ENCODE data around the gene FADS2.

Gene FADS2

DNA sequence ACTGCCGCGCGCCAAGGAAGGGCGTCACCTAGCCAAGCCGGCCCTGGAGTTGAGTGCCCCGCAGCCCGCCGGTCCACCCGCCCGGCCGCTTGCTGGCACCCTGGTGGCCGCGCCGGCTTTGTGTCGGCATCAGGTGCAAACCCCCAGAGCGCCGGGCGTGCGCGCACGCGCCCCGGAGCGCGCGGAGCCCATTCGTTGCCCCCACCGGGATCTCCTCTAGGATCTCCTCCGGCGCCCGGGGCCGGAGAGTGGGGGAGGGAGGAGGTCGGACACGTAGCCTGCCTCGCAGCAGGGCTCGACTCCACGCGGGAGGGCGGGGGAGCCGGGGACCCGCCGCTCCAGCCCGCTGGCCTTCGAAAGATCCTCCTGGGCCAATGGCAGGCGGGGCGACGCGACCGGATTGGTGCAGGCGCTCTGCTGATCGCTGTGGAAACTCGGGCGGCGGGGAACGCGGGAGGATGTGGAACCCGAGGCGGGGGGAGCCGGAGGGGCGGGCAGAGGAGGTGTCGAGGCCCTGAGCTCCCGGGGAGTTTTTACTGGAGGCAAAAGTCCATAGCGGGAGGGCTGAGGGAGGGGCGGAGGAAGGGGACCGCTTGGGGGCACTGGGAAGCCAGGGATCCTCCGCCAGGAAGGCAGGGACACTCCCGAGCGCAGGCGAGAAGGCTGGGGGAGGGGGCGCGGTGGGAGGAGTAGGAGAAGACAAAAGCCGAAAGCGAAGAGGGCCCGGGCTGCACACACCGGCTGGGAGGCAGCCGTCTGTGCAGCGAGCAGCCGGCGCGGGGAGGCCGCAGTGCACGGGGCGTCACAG lies at the start of gene FADS2:
Gene FADS2, plus strand, starts transcription at position 730 of the 808 bp plus-strand sequence. CDS start 91 bp downstream, outside the sequence.
- DNase-seq: peak; percentile 68 to 97 (median 89)

DNA sequence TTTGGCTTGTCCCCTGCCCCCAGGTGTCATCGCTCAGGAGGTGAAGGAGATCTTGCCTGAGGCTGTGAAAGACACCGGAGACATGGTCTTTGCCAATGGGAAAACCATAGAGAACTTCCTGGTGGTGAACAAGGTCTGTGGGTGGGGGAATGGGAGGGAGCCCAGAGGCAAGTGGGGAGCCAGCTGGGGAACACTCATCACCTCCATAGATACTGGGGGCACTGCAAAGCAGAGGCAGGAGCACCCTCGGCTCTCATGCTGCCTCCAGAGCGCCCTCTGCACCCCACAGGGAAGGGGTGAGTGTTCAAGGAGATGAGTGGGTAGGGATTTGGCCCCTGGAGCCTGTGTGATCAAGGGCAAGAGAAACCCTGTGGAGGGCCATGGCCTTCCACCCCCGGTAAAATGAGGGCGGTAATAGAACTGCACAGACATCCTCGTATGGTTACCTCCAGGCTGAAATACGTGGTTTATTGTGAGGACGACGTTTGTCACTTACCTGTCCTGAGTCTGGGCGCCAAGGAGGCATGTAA lies 49.7 kb upstream of the FADS2 start:
- no peak for DNase-seq

GRCh38 chr11:61778920-61779650 lies 49.0 kb upstream of the FADS2 start:
- DNase-seq: no peak

DNA sequence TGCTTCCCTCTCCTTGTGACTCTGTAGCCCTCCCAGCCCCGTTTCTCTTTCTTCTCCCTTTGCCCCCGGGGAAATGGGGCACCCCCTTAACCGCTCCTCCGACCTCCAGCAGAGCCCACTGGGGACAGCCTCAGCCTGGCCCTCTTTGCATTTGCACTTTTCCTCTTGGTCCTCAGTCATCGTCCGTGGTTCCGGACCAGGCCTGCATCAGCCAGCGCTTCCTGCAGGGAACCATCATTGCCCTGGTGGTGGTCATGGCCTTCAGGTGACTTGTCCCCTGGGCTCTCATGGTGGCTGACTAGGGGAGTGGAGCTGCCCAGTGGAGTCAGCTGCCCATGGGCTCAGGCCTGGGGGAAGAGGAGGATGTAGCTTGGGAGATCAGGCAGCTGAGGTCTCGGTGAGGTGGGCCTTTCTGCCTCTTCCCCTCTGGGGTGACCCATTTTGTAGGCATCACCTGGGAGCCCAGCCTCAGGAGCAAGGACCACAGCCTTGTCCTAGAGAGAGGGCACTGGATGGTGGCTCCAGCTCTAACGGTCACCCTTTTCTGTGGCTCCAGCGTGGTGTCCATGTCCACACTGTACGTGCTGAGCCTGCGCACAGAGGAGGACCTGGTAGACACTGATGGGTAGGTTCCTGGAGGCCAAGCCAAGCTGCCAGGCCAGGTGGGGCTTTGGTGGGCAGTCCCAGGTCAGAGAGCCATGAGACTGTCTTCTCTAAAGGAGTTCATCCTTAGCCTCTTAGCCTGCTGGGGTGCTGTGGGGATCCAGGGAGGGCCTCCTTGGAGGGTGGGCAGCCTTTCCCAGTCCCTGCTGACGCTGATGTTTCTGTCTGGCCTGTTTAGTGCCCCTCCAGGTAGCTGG lies 48.2 kb upstream of the FADS2 start:
- no peak for DNase-seq

- DNase-seq: no peak
These were observed 47.4 kb upstream of the FADS2 start for GRCh38 chr11:61780581-61781162.

- DNase-seq: no peak
These were observed 46.5 kb upstream of the FADS2 start for GRCh38 chr11:61781585-61781984.

DNA sequence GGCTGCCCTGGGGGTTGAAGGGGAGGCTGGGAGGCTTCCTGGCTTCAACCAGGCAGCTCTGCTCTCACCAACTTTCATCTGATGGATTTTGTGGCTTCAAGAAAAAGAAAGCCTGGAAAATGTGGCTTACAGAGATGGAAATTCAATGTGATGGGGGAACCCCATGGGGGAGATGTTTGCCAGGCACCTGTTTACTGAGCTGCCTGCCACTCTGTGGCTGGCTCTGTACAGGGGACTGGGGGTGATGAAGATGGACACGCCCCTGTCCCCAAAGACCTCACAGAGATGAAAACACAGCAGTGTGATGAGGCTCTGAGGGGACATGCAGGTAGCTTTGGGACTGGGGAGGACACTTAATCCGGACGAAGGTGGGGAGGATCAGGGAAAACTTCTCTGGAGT lies 45.8 kb upstream of the FADS2 start:
- no peak for DNase-seq

DNA sequence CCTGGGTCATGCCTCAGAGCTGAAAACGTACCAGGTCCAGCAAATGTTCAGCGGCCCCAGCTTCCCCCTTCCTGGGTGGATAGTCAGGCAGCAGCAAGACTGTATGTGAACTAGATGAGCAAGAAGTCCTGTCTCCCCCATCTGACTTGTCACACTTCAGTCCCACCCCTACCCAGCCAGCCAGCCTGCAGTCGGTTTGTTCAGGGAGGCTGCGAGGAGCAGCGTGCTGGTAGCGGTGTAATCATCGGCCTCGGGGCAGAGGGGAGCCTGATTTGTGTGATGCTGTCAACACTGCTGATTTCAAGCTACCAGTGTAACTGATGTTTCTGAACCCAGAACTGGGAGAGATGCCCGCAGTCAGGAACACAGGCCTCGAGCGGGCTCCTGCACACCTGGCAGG lies 45.3 kb upstream of the FADS2 start:
- no peak for DNase-seq

DNA sequence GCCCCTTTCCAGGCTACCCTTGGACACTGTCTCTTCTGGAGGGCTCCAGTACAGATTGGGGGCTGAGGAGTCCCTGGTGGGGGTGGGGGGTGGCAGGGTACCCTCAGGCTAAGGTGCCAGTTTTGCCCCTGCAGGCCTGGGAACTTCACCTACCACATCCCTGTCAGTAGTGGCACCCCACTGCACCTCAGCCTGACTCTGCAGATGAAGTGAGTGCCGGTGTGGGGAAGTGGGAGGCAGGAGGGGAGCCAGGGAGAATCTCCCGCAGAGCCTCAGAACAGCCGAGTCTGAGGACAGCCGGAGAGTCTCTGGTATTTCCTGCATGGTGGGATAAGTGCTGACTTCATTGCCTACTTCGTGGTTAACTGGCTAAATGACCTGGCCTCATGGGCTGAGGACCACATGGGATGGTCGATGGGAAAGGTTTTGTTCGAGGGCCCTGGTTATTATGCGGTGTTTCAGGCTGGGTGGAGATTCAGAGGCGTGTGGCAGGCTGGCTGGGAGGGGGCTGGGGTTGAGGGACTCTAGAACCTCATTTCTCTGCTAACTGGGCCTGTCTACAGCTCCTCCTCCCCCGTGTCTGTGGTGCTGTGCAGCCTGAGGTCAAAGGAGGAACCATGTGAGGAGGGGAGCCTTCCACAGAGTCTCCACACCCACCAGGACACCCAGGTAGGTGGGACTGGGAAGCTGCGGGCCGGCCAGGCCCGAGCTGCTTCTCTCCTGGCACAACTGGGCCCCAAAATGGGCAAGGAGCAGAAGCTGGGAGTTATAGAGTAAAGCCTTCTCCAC lies 44.2 kb upstream of the FADS2 start:
- no peak for DNase-seq

DNA sequence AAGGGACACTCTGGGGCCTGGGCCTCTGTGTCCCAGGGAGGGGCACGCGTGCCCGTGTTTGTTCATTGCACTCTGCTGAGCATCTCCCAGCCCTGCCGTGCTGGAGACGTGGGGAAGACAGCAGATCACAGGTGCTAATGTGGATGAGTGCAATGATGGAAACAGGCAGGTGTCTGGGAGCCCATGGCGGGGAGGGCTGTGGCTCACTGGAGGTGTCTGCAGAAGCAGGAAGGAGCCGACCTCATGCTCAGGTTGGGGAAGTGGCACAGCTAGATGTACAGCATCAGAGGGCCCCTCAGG lies 43.6 kb upstream of the FADS2 start:
- no peak for DNase-seq

GRCh38 chr11:61785837-61786402 lies 42.2 kb upstream of the FADS2 start:
- no peak for DNase-seq

DNA sequence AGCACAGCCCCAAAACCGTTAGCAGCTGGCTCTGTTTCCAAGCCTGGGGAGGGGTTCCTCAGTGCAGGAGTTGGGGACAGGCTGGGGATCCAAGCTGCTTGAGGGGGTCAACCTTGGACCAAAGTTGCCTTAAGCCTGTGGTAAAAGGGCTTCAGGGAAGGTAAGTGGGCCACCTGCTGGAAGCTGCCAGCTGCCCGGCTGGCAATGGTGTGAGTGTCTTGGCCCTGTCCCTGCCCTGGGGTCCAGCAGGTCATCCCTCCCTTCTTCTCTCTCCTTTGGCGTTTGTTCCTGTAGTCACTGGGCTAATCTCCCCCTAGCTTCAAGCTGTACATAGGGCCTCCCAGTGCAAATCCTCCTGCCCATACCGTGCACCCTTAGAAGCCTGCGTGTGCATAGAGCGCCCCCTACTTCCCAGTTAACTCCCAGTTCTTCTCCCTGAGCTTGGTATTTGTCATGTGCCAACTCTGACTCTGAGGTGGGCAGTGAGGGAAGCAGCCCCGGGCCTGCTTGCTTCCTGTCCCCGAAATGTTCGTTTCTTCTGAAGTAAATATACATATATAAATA lies 40.1 kb upstream of the FADS2 start:
- peak in 43 of 56 donors; percentile 5 to 75 (median 51) for DNase-seq

DNA sequence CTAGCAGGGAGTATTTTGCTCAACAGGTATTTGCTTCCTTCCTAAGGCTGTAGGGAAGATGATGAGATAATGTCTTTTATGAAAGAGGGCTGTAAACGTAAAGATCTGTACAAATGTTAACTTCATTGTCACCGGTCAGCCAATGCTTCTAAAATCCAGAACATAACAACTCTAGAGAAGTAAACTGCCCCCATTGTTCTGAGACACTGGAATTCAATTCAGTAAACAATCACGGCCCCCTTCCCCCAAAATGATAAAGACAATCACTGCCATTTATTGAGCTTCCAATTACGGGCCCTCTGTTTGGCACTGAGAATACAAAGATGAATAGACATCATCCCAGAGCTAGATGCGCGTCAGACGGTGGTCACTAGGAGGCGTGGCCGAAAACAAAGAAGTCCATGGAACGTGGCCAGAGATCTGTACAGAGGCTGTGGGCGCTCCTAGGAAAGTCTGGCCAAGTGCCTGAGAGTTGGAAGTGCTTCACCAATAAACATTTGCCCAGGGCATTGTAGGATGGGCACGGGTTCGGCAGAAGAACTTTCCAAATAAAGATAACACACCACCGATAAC lies 36.3 kb upstream of the FADS2 start:
- DNase-seq: peak in 54 of 56 donors; percentile 28 to 95 (median 82)

DNA sequence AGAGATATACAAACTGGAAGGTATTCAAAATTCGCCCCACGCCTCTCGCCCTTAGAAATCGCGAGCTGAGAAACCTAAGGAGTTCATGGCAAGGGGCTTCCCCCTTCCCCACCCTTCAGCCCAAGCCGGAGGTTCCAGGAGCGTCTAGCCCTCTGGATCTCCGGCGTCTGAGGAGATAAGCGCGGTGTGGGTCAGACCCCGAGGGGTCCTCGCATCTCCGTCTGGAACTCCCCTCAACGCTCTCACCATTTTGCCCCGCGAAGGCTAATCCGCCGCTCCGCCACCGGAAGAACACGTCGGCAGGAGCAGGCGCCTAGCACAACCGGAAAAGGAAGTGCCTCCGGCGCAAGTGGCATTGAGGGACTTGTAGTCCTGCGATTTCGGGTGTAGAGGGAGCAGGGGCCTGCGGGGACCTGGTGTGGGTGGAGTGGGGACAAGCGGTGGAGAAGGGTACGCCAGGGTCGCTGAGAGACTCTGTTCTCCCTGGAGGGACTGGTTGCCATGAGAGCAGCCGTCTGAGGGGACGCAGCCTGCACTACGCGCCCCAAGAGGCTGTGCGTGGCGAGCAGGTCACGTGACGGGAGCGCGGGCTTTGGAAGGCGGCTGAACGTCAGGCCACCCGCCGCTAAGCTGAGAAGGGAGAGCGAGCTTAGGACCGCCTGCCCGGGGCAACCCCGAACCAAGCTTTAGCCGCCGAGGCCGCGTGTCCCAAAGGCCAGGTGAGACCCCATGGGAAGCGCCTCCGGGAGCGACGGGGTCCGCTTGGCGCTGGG lies 35.6 kb upstream of the FADS2 start, which contains the start of the genes FEN1 and TMEM258:
Gene FEN1, plus strand, starts transcription at position 602 of the 773 bp plus-strand sequence. CDS start 2,451 bp downstream, outside the sequence.
Gene TMEM258, minus strand, starts transcription at position 290 of the 773 bp plus-strand sequence. Its CDS starts 41 bp downstream, at position 249.
- DNase-seq: peak; percentile 70 to 100 (median 94)

DNA sequence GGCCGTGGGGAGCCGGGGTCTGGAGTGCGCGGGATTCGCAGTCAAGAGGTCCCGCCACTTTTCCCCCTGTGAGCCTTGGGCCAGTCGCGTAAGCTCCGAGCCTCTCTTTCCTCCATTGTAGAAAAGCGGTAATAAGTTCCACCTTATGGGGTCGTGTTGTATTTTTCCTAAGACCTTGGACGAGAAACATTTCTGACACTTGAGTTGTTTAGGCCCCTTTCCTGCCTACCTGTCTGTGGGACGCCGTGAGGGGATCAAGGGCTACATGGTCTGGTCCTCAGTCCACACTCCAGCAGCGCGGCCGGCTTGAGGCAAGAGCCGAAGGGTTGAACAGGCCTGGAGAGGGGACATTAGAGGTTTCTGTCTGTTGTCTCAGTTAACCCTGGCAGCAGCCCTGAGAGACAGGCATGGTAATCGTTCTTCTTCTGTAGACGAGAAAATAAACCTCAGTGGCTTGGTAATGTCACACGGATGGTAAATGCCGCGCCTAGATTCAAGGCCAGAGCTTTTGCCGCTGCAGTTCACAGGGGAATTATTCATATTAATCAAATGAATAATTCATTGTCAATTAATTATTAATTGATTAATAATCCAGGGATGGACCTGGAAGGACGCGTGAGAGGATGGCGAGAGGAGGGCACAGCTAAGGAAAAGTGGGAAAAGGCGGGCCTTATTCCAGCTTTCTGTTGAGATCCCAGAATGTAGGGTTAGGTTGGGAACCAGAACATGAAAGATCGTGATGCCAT lies 34.8 kb upstream of the FADS2 start:
- DNase-seq: no peak

- no peak for DNase-seq
These were observed 34.3 kb upstream of the FADS2 start for GRCh38 chr11:61793829-61794204.

- no peak for DNase-seq
These were observed 33.5 kb upstream of the FADS2 start for GRCh38 chr11:61794579-61794978.
